ENCODE data around the gene CARS2.
"Not testable (repeated sequence)": the region's sequence is repeated elsewhere in the genome, so short reads cannot be mapped to it uniquely, and the experiment has no call there.

The CARS2 gene

DNA sequence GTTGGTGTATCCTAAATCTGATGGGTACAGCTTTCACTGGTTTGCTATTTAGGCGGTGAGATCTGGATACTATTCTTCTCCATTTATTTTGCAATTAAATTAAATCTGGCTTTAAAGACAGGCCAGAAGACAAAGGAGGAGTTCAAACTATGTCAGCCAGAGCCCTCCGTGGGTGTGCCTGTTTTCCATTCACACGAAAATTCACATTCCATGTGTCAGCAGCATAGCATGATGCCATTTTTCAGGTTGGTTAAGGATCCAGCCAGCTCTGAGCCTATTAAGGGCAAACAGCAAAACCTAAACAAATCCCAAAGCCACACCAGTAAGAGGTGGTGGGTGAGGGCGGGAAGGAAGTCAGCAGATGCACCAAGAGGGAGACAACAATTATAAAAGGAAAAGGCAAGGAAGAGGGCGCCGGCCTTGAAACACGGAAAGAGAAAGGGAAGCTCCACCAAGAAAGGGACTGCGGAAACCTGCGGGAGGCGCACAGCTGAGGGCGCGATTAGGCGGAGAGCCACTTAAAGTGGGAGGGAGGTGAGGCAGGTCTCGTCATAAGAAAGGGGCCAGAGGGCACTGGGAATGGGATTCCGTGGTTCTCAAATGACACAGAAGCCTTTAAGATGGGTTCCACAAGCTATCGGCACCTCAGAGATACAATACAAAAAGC, 43.0 kb downstream of the CARS2 start:
- in situ Hi-C loops (cut with HindIII; ENCODE audit: low pct_ligation_motif_present, low pct_unique_long_range_greater_than_20kb, low sequenced_read_pairs), result no loop called here
- DNase-seq, result no peak

DNA sequence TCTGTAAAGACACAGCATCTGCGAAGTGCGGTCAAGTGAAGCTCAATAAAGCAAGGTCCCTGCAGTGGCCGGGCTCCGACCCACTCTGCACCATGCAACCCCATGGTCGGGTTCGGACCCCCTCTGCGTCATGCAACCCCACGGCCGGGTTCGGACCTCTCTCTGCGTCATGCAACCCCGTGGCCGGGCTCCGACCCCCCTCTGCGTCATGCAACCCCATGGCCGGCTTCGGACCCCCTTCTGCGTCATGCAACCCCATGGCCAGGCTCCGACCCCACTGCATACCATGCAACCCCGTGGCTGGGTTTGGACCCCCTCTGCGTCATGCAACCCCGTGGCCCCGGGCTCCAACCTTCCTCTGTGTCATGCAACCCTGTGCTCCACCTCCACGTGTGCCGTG, 43.8 kb downstream of the CARS2 start:
- DNase-seq, result no peak
- in situ Hi-C loops (cut with HindIII; ENCODE audit: low pct_ligation_motif_present, low pct_unique_long_range_greater_than_20kb, low sequenced_read_pairs), result no loop called here

DNA sequence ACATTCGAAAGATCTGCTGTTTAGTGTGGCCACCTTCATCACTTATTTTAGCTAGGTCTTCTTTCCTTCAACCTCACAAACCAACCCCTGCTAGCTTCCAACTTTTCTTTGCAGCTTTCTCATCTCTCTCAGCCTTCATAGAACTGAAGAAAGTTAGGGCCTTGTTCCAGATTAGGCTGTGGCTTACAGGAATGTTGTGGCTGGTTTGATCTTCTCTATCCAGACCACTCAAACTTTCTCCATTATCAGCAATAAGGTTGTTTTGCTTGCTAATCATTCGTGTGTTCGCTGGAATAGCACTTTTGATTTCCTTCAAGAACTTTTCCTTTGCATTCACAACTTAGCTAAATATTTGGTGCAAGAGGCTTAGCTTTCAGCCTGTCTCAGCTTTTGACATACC, 44.7 kb downstream of the CARS2 start:
- in situ Hi-C loops (cut with HindIII; ENCODE audit: low pct_ligation_motif_present, low pct_unique_long_range_greater_than_20kb, low sequenced_read_pairs), result no loop called here
- no peak for DNase-seq

GRCh38 chr13:110658218-110658911, 47.6 kb downstream of the CARS2 start:
- in situ Hi-C loops (cut with HindIII; ENCODE audit: low pct_ligation_motif_present, low pct_unique_long_range_greater_than_20kb, low sequenced_read_pairs), result not testable (repeated sequence)

DNA sequence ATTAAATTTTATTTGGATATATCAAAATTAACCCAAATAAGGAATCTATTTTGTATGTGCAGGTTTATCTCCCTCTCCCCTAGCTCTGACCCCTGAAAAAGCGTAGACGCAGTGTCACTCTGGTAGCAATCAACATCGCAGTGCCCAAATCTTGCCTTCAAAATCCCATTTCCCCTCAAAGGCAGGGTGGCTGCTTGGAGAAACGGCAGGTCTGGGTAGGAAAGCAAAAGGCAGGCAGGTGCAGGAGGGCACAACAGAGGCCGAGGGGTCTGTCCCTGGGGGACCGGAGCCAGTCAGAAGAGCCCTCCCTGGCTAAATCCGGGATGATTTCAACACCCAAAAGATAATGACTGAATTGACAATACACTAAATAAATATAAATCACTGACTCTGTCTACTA, 48.7 kb downstream of the CARS2 start:
- no peak for DNase-seq
- in situ Hi-C loops (cut with HindIII; ENCODE audit: low pct_ligation_motif_present, low pct_unique_long_range_greater_than_20kb, low sequenced_read_pairs), result no loop called here

More at GRCh38 chr13:110658218-110658911, 47.6 kb downstream of the CARS2 start:
- not testable (repeated sequence) for DNase-seq

DNA sequence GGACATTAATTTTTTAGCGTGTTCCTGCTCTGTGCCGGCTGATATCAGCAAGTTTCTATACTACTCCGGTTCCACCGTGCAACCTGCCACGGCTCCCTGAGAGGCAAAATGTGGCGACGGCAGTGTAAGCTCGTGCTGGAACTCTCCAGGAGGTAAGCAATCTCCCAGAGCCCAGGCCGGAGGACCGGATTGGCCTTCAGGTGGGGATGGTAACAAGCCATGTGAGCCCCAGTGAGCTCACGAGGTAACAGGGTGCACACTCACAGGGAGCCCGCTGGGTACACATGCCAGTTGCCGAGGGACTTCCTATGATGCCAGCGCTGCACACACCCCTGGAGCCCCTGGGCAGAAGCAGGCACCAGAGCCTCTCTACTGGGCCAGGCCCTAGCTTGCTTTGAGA, 52.1 kb downstream of the CARS2 start:
- DNase-seq, result no peak
- in situ Hi-C loops (cut with HindIII; ENCODE audit: low pct_ligation_motif_present, low pct_unique_long_range_greater_than_20kb, low sequenced_read_pairs), result no loop called here

DNA sequence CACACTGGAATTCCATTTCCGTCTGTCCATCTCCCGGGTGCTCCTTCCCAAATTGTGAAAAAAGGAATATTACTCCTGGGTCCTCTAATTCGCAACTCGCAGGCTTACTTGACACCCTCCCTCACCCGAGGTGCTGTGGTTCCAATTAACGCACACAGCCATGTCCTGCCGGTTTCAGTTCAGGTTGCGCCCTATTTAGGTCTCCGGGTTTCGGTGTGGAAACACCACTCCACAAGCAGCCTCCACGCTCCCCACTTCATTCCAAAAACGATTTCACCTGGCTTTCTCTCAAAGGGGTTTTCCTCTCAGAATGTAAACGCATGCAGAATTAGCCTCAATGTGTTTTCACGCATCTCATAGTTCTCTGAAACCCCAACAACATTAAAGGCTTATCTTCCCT, 52.6 kb downstream of the CARS2 start:
- DNase-seq, result no peak
- in situ Hi-C loops (cut with HindIII; ENCODE audit: low pct_ligation_motif_present, low pct_unique_long_range_greater_than_20kb, low sequenced_read_pairs), result no loop called here

GRCh38 chr13:110652764-110653163, 53.2 kb downstream of the CARS2 start:
- DNase-seq, result no peak
- in situ Hi-C loops (cut with HindIII; ENCODE audit: low pct_ligation_motif_present, low pct_unique_long_range_greater_than_20kb, low sequenced_read_pairs), result no loop called here

DNA sequence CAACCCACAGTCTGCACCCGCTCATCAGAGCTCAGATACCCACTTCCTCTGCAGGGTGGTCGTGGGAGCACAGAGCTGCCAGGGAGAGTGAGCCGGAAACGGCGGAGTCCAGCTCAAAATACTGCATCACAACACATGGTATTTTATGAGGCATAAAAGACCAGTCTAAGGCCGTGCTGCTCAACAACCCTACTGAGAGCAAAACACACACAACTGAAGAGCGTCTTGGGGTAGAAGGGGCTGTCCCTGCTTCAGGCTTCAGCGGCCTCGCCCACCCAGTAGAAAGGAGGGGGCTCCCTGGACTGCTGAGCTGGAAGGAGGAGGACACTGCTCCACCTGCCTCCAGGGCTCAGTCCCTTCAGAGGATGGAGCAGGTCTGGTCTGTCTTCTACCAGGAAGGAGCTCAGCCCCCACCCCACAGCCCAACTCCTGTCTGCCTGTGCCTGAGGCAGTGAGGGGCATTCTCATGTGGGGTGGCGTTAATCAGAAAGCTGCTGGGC, 53.6 kb downstream of the CARS2 start:
- DNase-seq, result no peak
- in situ Hi-C loops (cut with HindIII; ENCODE audit: low pct_ligation_motif_present, low pct_unique_long_range_greater_than_20kb, low sequenced_read_pairs), result no loop called here

GRCh38 chr13:110651726-110652230, 54.1 kb downstream of the CARS2 start:
- in situ Hi-C loops (cut with HindIII; ENCODE audit: low pct_ligation_motif_present, low pct_unique_long_range_greater_than_20kb, low sequenced_read_pairs), result no loop called here
- no peak for DNase-seq

- in situ Hi-C loops (cut with HindIII; ENCODE audit: low pct_ligation_motif_present, low pct_unique_long_range_greater_than_20kb, low sequenced_read_pairs), result no loop called here
Measured at GRCh38 chr13:110651271-110651670, 54.6 kb downstream of the CARS2 start.

DNA sequence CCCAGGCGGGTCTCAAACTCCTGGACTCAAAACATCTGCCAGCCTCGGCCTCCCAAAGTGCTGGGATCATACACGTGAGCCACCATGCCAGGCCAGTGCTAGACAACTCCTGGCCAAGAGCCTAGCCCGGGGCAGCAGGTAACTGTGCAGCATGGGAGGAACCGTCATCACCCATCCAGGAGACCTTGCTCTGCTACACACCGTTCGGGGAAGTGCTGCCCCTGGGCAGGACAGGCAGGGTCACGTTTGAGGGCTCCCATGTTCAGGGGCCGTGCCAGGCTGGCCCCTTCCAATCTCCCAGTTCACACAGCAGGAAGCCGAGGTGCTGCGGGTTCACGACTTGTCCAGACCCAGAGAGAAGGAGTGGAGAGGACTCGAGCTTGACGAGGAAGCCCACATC, 55.5 kb downstream of the CARS2 start:
- no peak for DNase-seq
- in situ Hi-C loops (cut with HindIII; ENCODE audit: low pct_ligation_motif_present, low pct_unique_long_range_greater_than_20kb, low sequenced_read_pairs), result no loop called here

More at GRCh38 chr13:110651271-110651670, 54.6 kb downstream of the CARS2 start:
- no peak for DNase-seq

DNA sequence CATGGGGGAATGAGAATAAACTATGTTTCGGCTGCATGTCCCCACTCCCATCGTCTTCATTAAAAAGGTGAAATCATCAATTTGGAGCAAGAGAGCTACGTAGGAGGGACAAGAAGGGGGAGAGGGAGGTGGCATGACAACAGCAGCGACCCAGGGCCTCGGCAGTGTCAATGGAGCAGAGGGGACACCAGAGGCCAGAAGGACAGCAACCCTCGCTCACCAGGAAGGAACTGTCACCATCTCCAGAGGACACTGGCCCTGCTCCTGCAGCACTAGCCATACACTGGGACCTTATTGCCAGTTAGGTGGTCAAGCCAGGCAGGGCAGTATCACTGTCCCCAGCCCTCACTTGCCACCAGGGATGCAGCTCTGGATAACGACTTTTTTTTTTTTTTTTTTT, 56.4 kb downstream of the CARS2 start:
- in situ Hi-C loops (cut with HindIII; ENCODE audit: low pct_ligation_motif_present, low pct_unique_long_range_greater_than_20kb, low sequenced_read_pairs), result no loop called here
- no peak for DNase-seq

DNA sequence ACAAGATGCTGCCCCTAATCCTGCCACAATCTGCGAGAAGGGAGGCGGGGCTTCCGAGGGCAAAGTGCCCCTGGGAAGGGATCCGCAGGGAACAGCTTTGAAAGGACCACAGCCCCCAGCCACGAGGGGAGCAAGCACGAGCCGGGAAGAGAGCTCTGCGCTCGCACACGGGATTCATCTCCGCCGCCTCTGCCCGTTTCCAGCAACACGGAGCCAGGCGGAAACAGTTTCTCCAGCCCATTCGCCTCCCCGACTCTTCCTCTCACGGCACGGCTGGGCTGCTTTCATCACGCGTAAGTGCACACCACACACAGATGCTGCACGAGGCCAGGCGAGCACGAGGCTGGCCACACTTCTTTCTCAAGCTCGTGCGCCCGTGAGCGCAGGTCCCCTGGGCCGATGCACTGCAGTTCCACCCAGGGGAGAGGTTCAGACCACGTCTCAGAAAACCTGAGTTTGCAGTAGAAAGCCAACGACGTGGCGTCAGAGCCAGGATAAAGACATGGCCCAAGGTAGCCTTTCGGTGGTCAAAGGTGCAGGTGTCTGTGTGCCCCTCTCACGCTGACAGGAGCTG, 57.0 kb downstream of the CARS2 start:
- no peak for DNase-seq
- in situ Hi-C loops (cut with HindIII; ENCODE audit: low pct_ligation_motif_present, low pct_unique_long_range_greater_than_20kb, low sequenced_read_pairs), result no loop called here

- in situ Hi-C loops (cut with HindIII; ENCODE audit: low pct_ligation_motif_present, low pct_unique_long_range_greater_than_20kb, low sequenced_read_pairs), result no loop called here
- DNase-seq, result no peak
Measured at GRCh38 chr13:110648146-110648819, 57.6 kb downstream of the CARS2 start.

- DNase-seq, result no peak
- in situ Hi-C loops (cut with HindIII; ENCODE audit: low pct_ligation_motif_present, low pct_unique_long_range_greater_than_20kb, low sequenced_read_pairs), result no loop called here
Measured at GRCh38 chr13:110647365-110647737, 58.6 kb downstream of the CARS2 start.

DNA sequence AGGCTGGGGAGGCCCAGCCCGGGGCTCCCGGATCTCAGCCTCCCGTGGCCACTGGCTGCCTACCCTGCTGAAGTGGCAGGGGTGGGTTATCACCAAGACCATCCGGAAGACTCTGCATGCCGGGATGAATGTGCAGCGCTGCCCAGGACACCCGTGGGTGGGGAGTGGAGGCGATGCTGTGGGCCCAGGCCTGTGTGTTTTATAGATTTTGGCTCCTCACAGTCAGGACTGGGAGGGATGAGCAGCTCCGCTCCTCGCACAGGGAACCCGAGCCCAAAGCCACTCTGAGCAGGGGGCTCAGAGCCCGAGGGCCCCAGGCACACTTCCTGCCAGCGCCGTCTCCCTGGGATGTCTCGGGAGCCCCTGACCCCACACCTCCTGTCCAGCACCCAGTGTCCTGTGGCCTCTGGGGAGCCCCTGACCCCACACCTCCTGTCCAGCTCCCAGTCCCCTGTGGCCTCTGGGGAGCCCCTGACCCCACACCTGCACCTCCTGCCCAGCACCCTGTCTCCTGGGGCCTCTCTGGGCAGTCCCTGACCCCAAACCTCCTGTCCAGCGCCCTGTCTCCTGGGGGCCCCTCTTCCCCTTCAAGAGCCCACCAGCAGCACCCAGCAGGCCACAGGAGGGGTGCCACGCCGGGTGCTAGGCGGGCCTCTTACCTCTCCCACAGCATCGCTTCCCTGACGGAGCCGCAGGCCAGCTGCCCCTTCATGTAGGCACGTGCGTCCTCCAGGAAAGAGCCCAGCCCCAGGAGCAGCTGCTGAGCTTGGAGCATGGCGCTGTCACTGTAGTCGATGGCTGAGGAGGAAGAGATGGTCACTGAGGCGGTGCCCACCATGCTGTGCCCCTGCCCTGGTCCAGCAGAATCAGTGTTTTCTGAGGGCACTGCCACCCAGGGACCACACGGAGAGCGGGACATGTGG, 59.2 kb downstream of the CARS2 start:
- in situ Hi-C loops (cut with HindIII; ENCODE audit: low pct_ligation_motif_present, low pct_unique_long_range_greater_than_20kb, low sequenced_read_pairs), result no loop called here
- no peak for DNase-seq

GRCh38 chr13:110645750-110646149, 60.2 kb downstream of the CARS2 start:
- in situ Hi-C loops (cut with HindIII; ENCODE audit: low pct_ligation_motif_present, low pct_unique_long_range_greater_than_20kb, low sequenced_read_pairs), result no loop called here
- DNase-seq, result no peak

Data from ACHN (cell line).